GM13976 (cell line): ENCODE results near the gene ERC2.

Source experiments
- DNase-seq: peaks from one replicate; pipeline ENCODE4 v3.0.0; 2012; ENCODE audit warnings: low spot score
- in situ Hi-C: fragments of 300-500 bp; cut with MboI; formaldehyde crosslinking; loops from one replicate; pipeline ENCODE4 v1.12.0; 2022; ENCODE audit warnings: low sequenced_read_pairs, mixed read lengths, inconsistent platforms; ENCODE audit not compliant: unreplicated experiment
- TF ChIP-seq, protein P1 (sequence below): IDR thresholded peaks from 2 replicates; pipeline ENCODE4 v1.5.1; 2012; ENCODE audit warnings: borderline replicate concordance, mild to moderate bottlenecking; ENCODE audit not compliant: insufficient read depth; ENCODE audit errors: extremely low read depth, missing control alignments, control extremely low read depth

ERC2 gene

DNA sequence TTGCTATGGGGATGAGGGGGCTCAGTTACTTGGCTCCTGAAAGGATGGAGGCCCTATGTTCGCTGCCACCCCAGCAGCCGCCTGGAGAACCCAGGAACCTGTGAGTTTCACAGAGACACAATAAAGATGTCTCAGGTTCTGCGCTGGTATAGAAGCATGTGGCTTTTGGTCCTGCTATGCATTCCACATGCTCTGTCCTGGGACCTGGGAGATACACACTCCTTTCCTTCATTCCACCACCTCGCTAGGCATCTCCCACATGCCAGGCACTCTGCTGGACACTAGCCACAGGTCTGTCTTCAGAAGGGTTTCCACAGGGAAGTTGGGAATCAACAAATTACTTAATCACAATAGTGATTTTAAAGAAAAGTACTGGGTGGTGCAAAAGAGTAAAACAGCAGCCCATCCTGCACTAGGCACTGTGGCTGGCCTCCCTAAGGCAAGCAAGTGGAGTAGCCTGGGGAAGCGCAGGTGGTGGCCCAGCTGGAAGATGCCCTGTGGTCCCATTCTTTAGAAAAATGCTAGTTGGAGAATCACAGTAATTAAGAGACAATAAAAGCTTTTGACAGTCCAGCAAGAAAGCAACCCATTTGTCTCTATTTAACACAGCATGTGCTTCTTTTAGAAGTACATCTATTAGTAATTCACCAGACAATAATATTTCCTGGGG is 572.2 kb downstream of the ERC2 start:
- in situ Hi-C loops = no loop called here
- TF ChIP-seq, protein P1, sequence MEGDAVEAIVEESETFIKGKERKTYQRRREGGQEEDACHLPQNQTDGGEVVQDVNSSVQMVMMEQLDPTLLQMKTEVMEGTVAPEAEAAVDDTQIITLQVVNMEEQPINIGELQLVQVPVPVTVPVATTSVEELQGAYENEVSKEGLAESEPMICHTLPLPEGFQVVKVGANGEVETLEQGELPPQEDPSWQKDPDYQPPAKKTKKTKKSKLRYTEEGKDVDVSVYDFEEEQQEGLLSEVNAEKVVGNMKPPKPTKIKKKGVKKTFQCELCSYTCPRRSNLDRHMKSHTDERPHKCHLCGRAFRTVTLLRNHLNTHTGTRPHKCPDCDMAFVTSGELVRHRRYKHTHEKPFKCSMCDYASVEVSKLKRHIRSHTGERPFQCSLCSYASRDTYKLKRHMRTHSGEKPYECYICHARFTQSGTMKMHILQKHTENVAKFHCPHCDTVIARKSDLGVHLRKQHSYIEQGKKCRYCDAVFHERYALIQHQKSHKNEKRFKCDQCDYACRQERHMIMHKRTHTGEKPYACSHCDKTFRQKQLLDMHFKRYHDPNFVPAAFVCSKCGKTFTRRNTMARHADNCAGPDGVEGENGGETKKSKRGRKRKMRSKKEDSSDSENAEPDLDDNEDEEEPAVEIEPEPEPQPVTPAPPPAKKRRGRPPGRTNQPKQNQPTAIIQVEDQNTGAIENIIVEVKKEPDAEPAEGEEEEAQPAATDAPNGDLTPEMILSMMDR = no peak

DNA sequence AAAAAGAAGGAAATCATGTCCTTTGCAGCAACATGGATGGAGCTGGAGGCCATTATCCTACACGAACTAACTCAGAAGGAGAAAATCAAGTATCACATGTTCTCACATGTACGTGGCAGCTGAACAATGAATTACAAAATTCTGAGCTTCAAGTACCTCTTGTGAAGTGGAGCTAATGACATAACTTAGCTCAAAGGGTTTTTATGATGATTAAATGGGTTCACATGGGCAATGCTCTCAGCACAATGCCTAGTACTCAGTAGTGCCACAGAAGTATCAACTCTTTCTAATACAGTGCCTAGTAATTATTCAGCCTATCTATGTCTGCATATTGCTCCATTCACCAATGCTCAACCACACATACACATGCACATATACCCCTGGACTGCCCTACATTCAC is 573.7 kb downstream of the ERC2 start:
- in situ Hi-C loops = no loop called here
- TF ChIP-seq, protein P1 = no peak
- no peak for DNase-seq

More for the DNA sequence above, 572.2 kb downstream of the ERC2 start:
- no peak for DNase-seq

GRCh38 chr3:55893045-55893664 is 575.1 kb downstream of the ERC2 start:
- TF ChIP-seq, protein P1 = no peak
- no peak for DNase-seq
- in situ Hi-C loops = no loop called here

GRCh38 chr3:55891106-55891505 is 577.2 kb downstream of the ERC2 start:
- no peak for DNase-seq
- TF ChIP-seq, protein P1 = no peak
- in situ Hi-C loops = no loop called here

- TF ChIP-seq, protein P1 = no peak
- DNase-seq = no peak
- in situ Hi-C loops = no loop called here
Measured at GRCh38 chr3:55888282-55888885, 579.9 kb downstream of the ERC2 start.

GRCh38 chr3:55885721-55886120 is 582.5 kb downstream of the ERC2 start:
- TF ChIP-seq, protein P1 = no peak
- in situ Hi-C loops = no loop called here
- DNase-seq = no peak
